ENCODE measurements around the gene CHST15. TPM values are rescaled to one million over a fixed set of nuclear protein-coding genes. Genes with fewer than 3 reads are reported as not detected.

Gene CHST15
- total and polyA plus RNA-seq, 2 of the 8 experiments (the other 6 are each of a cell fraction or from before 2014, with no cell fraction given), result 8.8 to 9.1 TPM

DNA sequence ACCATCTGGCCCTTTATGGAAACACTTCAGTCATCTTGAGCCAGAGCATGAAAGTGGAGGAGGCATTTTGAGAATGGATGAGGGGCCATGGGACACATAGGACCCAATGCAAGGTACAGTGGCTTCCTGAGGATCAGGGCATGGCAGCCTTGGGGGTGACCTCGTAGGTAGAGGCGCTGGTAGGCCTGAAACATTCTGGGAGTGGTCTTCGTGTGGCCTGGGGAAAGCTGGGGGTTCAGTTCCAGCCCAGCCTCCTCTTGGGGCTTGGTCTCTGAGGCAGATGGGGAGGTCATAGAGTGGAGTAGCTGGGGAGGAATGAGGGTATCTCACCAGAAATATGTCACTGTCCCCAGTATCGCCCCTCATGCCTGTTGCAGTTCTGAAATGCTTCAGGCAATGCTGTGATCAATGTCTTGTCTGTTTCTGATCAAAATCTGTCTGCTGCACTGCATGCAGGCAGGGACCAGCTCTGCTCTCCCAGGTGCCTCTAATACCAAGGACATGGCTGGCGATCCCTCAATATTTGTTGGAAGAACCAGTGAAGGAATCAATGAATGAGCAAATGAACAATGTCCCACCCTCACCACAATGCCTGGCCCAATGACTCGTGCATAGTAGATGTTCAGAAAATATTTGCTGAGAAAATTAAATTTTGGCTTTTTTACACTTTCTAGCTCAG lies 90.9 kb downstream of the CHST15 start:
- no peak overlapping the region for H4K91ac ChIP-seq (replicated peaks; ENCODE audit: insufficient read length, low read length)
- H3K18ac ChIP-seq (ENCODE audit: extremely low read depth, low read length), result no peak overlapping the region
- no peak overlapping the region for H2BK5ac ChIP-seq (ENCODE audit: low read depth, low read length)
- H3K4me2 ChIP-seq (ENCODE audit: insufficient read depth in 1 of 2, low read depth in 2 of 2, low read length in 2 of 2), result no peak overlapping the region
- H4K20me1 ChIP-seq (replicated peaks in 1 of 2; ENCODE audit: control insufficient read depth in 1 of 2, insufficient read depth in 2 of 2, low read length in 2 of 2), result no peaks in the 10 kb centered on the region
- no peak overlapping the region for H3K56ac ChIP-seq (replicated peaks; ENCODE audit: insufficient read length, low read depth, low read length)
- peaks cover 0 to 6% (median 3%) of the 10 kb centered on the region in 4 experiments; a peak in 3 of 7 replicates for H3K4me1 ChIP-seq (replicated peaks in 1 of 4; ENCODE audit: control insufficient read depth in 3 of 4, insufficient read depth in 4 of 4, low read length in 3 of 4)
- H4K5ac ChIP-seq (ENCODE audit: insufficient read length, low read depth, low read length), result no peak overlapping the region
- no peaks in the 10 kb centered on the region for H3K27me3 ChIP-seq (replicated peaks in 1 of 4; ENCODE audit: control insufficient read depth in 3 of 4, extremely low read depth in 1 of 4, insufficient read depth in 3 of 4, low read length in 3 of 4)
- DNase-seq (ENCODE audit: low read depth in 1 of 2, low spot score in 2 of 2) (no peak), FAIRE-seq (no peak)
- no peak overlapping the region for H2BK120ac ChIP-seq (replicated peaks; ENCODE audit: low read depth, low read length)
- POLR2A ChIA-PET (ENCODE audit: partially characterized antibody), result no interaction called here
- no peak overlapping the region for H3K4ac ChIP-seq (replicated peaks; ENCODE audit: insufficient read length, low read depth, low read length)
- no peak overlapping the region for H3K4me3 ChIP-seq (ENCODE audit: extremely low read depth in 1 of 4, insufficient read depth in 2 of 4, low read depth in 3 of 4, low read length in 4 of 4)
- H3K9me3 ChIP-seq (ENCODE audit: insufficient read depth in 2 of 2, low read depth in 1 of 2, low read length in 1 of 2), result no peaks in the 10 kb centered on the region
- H3K23ac ChIP-seq (ENCODE audit: insufficient read length), result no peak overlapping the region
- no peaks in the 10 kb centered on the region for H3K79me1 ChIP-seq (ENCODE audit: low read depth, low read length)
- no peak overlapping the region for H2AFZ ChIP-seq (ENCODE audit: low read length)
- WGBS, 2 experiments (ENCODE audit: extremely low coverage in 1 of 2, insufficient coverage in 1 of 2, insufficient read length in 1 of 2, insufficient replicate concordance in 2 of 2, low coverage in 1 of 2, low lambda C conversion rate in 2 of 2, missing lambda C conversion rate in 1 of 2), result 68% methylated on average over 6 of the region's 6 CpGs; no CpG with 5 or more reads in 1 of the 2 experiments
- no peak overlapping the region for H2AK5ac ChIP-seq (ENCODE audit: low read depth, low read length)
- CTCF ChIA-PET (ENCODE audit: partially characterized antibody), result interaction anchor here (1.7 to 3.8 kb wide), 3 partner anchors 8 to 28 kb away, joined by 4 to 18 read pairs (median 6); no protein-coding TSS in a partner anchor
- no peak overlapping the region for H3K27ac ChIP-seq (ENCODE audit: low read depth, low read length)
- no peaks in the 10 kb centered on the region for H3K79me2 ChIP-seq (ENCODE audit: control insufficient read depth in 1 of 2, insufficient read depth in 2 of 2, low read length in 2 of 2)
- H2BK20ac ChIP-seq (ENCODE audit: low read length), result no peak overlapping the region
- no peak overlapping the region for H3K14ac ChIP-seq (ENCODE audit: insufficient read length)
- no peak overlapping the region for H3K9ac ChIP-seq (replicated peaks in 1 of 4; ENCODE audit: extremely low read depth in 1 of 4, low read depth in 3 of 4, low read length in 3 of 4)
- no peak overlapping the region for H2BK12ac ChIP-seq (ENCODE audit: low read depth, low read length)
- no peak overlapping the region for H2BK15ac ChIP-seq (ENCODE audit: low read length)
- H4K8ac ChIP-seq (ENCODE audit: extremely low read depth, insufficient read depth, low read length), result no peak overlapping the region
- no peaks in the 10 kb centered on the region for H3K23me2 ChIP-seq (ENCODE audit: low read depth, low read length)
- no peaks in the 10 kb centered on the region for H3K36me3 ChIP-seq (ENCODE audit: control insufficient read depth in 2 of 4, insufficient read depth in 4 of 4, low read length in 3 of 4)
- TF ChIP-seq SIX5 (IDR thresholded peaks at IDR 0.05; ENCODE audit: low read depth, low read length) (no peak), HDAC2 (IDR thresholded peaks at IDR 0.05; ENCODE audit: borderline replicate concordance in 1 of 2, low read depth in 2 of 2, low read length in 2 of 2) (no peak), BACH1 (IDR thresholded peaks at IDR 0.05; ENCODE audit: low read length) (no peak), TCF12 (IDR thresholded peaks at IDR 0.05; ENCODE audit: low read depth, low read length) (no peak), RAD21 (IDR thresholded peaks at IDR 0.05 in 1 of 2, conservative IDR thresholded peaks at IDR 0.05 in 1 of 2; ENCODE audit: low read depth in 2 of 2, low read length in 2 of 2) (no peak), MAFK (IDR thresholded peaks at IDR 0.05; ENCODE audit: low read depth, low read length) (no peak)
